ENCODE results near the gene SWSAP1. TPM values are rescaled to one million over a fixed set of nuclear protein-coding genes. Genes with fewer than 3 reads are reported as not detected.

The SWSAP1 gene
- total RNA-seq, 1 experiment from 2014 or later, result 3.9 TPM

- Mint-ChIP-seq H3K4me1 (ENCODE audit: low read depth, unreplicated experiment) (no peaks in the 10 kb centered on the region), H3K9me3 (ENCODE audit: unreplicated experiment) (no peaks in the 10 kb centered on the region), H3K4me3 (ENCODE audit: unreplicated experiment) (peak overlapping the region; percentile 95), H3K27me3 (ENCODE audit: insufficient read depth, unreplicated experiment) (no peaks in the 10 kb centered on the region), H3K27ac (ENCODE audit: unreplicated experiment) (no peak overlapping the region), H3K36me3 (ENCODE audit: insufficient read depth, unreplicated experiment) (peaks cover 12% of the 10 kb centered on the region)
- Histone ChIP-seq H3K36me3 (ENCODE audit: control insufficient read depth, insufficient read depth, low read length) (no peaks in the 10 kb centered on the region), H3K4me3 (ENCODE audit: low read depth, low read length) (no peak overlapping the region), H3K4me1 (peaks cover 10% of the 10 kb centered on the region; the same call in 1 of the 2 replicates), H3K27me3 (replicated peaks; ENCODE audit: control insufficient read depth, insufficient read depth, low read length) (no peaks in the 10 kb centered on the region), H3K9me3 (no peaks in the 10 kb centered on the region)
- BruUV-seq (replicated peaks), result no TSS peak
- intact Hi-C loops (cut with micrococcal nuclease; ENCODE audit: unreplicated experiment), result loop anchor here (2.0 to 5.0 kb wide), 2 partner anchors 37 to 85 kb away; partner anchors contain the start of gene RGL3
- no peak for TF ChIP-seq CTCF (IDR thresholded peaks at IDR 0.05; ENCODE audit: insufficient read depth in 1 of 2, low read depth in 1 of 2, low read length in 1 of 2, severe bottlenecking in 1 of 2, unreplicated experiment in 1 of 2)
- ChIA-PET POLR2A (no interaction called here), CTCF (interaction anchor here (0.5 to 2.2 kb wide), 4 partner anchors 57 to 103 kb away, joined by 4 to 42 read pairs (median 13); no protein-coding TSS in a partner anchor)
- no peak for DNase-seq
Measured at GRCh38 chr19:11379857-11380350, 5.4 kb downstream of the SWSAP1 start.

GRCh38 chr19:11380653-11381537, 6.4 kb downstream of the SWSAP1 start:
- Mint-ChIP-seq H3K4me3 (ENCODE audit: unreplicated experiment) (peak overlapping the region; percentile 95), H3K4me1 (ENCODE audit: low read depth, unreplicated experiment) (no peaks in the 10 kb centered on the region), H3K27ac (ENCODE audit: unreplicated experiment) (peak overlapping the region; percentile 98), H3K9me3 (ENCODE audit: unreplicated experiment) (no peaks in the 10 kb centered on the region), H3K36me3 (ENCODE audit: insufficient read depth, unreplicated experiment) (peaks cover 12% of the 10 kb centered on the region), H3K27me3 (ENCODE audit: insufficient read depth, unreplicated experiment) (no peaks in the 10 kb centered on the region)
- Histone ChIP-seq H3K27me3 (replicated peaks; ENCODE audit: control insufficient read depth, insufficient read depth, low read length) (no peaks in the 10 kb centered on the region), H3K4me1 (0 out of 2 replicates have a peak, but pooled peaks cover 4% of the 10 kb centered on the region), H3K4me3 (ENCODE audit: low read depth, low read length) (peak overlapping the region; percentile 58), H3K36me3 (ENCODE audit: control insufficient read depth, insufficient read depth, low read length) (no peaks in the 10 kb centered on the region), H3K9me3 (no peaks in the 10 kb centered on the region)
- BruUV-seq (replicated peaks), result no TSS peak
- POLR2A ChIA-PET, result interaction anchor here (0.5 to 1.8 kb wide), 12 partner anchors 11 to 259 kb away, joined by 3 to 14 read pairs (median 5); partner anchors contain the start of genes CCDC159, ODAD3, PRKCSH and TMEM205
- intact Hi-C loops (cut with micrococcal nuclease; ENCODE audit: unreplicated experiment), result loop anchor here (1.0 to 5.0 kb wide), 4 partner anchors 36 to 101 kb away; partner anchors contain the start of genes ODAD3, PRKCSH and RGL3
- CTCF ChIA-PET, result interaction anchor here (0.5 to 2.2 kb wide), 42 partner anchors 10 to 455 kb away, joined by 3 to 42 read pairs (median 4); partner anchors contain the start of genes CCDC159, ECSIT, ELOF1 and ODAD3
- DNase-seq, result peak; percentile 99
- TF ChIP-seq CTCF (IDR thresholded peaks at IDR 0.05; ENCODE audit: insufficient read depth in 1 of 2, low read depth in 1 of 2, low read length in 1 of 2, severe bottlenecking in 1 of 2, unreplicated experiment in 1 of 2), result peak; percentile 68 to 70

Measured in Caco-2 (cell line).